BLaER1 treated with 17β-estradiol and CSF1 and Interleukin-3, amounts not matched to agents 10 nM and 100 nM (cell line): ENCODE results near the gene C15orf39.
"Not testable (repeated sequence)": the region's sequence is repeated elsewhere in the genome, so short reads cannot be mapped to it uniquely, and the experiment has no call there.

Experiments
- H3K27ac ChIP-seq, 11 experiments: shearing (Covaris generic); formaldehyde crosslinking; 2 replicates each; pipeline ENCODE4 v1.8.1; 2022
- H3K27me3 ChIP-seq, 11 experiments: shearing (Covaris generic); formaldehyde crosslinking; 2 replicates each; pipeline ENCODE4 v1.8.1; 2022
- H3K36me3 ChIP-seq, 11 experiments: shearing (Covaris generic); formaldehyde crosslinking; 2 replicates each; pipeline ENCODE4 v1.8.1; 2022
- H3K4me1 ChIP-seq, 10 experiments: shearing (Covaris generic); formaldehyde crosslinking; 2 replicates each; pipeline ENCODE4 v1.8.1; 2022
- H3K4me2 ChIP-seq, 11 experiments: shearing (Covaris generic); formaldehyde crosslinking; 2 replicates each; pipeline ENCODE4 v1.8.1; 2022
- H3K4me3 ChIP-seq, 10 experiments: shearing (Covaris generic); formaldehyde crosslinking; 2 replicates each; pipeline ENCODE4 v1.8.1; 2022
- H3K9ac ChIP-seq, 11 experiments: shearing (Covaris generic); formaldehyde crosslinking; 2 replicates each; pipeline ENCODE4 v1.8.1; 2022
- H3K9me3 ChIP-seq, 11 experiments: shearing (Covaris generic); formaldehyde crosslinking; replicated peaks in 1 of 11; 2 replicates each; pipeline ENCODE4 v1.8.1; 2022
- H4K20me1 ChIP-seq, 11 experiments: shearing (Covaris generic); formaldehyde crosslinking; 2 replicates each; pipeline ENCODE4 v1.8.1; 2022
- Cebpa-rat ChIP-seq, 11 experiments: shearing (Covaris generic); IDR thresholded peaks; 2 replicates each; pipeline ENCODE4 v1.8.1; 2022

Gene C15orf39

DNA sequence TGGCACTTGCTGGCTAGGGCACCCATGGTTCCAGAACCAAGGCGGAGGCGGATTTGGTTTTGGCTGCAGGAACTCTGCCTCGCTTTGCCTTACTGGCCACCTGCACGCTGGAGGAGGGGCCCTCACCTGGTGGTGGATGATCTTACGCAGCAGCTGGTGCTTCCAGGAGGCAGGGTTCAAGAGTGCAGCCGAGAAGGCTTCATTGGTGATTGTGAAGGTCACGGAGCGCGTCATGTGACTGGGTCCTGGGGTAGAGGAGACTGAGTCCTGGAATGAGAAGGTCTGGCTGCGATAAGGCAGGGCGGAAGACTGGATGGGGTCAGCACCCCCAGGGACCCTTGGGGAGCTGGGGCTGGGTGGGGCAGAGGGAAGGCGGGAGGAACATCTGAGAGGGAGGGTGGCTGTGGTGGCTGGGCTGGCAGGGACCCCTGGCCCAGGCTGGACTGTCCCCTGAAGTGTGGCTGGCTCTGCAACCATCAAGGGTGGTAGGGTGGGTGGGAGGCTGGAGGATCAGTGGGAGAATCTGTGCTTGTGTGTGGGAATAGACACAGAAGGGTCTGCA is 30.7 kb downstream of the C15orf39 start:
- Histone ChIP-seq H3K27ac (no peak overlapping the region), H3K9me3 (no peaks in the 10 kb centered on the region), H3K36me3 (no peaks in the 10 kb centered on the region), H4K20me1 (no peaks in the 10 kb centered on the region; a peak in 1 of 22 replicates), H3K27me3 (no peaks in the 10 kb centered on the region), H3K4me1 (peaks cover 17 to 31% (median 26%) of the 10 kb centered on the region in 10 experiments), H3K9ac (no peak overlapping the region), H3K4me2 (0 out of 22 replicates have a peak overlapping the region, but pooled peaks of 1 of the 11 experiments have one; percentile 2), H3K4me3 (no peak overlapping the region)
- no peak for TF ChIP-seq Cebpa-rat (IDR thresholded peaks at IDR 0.05)

DNA sequence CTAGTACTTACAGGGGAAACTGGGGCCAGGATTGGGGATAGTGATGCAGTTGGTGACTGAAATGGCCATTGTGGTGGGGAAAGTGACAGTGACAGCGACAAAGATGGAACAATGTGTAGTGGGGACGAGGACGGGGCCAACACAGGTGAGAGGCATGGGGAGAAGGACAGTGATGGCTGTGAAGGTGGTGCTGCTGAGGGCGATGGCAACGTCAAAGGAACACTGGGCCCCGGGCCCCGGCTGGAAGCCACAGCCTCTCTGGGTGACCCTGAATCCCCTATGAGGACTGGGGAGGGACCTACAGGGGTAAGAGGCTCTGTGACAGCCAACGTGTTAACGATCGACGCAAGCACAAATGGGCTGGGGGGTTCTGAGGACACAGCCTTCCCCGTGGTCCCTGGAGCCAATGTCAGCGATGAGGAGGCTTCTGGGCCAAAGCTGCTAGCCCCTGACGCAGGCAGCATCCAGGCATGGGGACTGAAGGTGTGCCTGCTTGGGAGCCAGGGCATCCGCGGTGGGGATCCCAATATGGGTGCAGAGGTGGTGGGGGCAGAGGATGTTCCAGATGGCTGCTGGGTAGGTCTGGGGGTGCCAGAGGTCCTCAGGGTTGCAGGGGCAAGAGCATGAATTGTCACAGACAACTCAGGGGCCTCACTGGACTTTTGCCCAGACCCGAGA is 31.3 kb downstream of the C15orf39 start:
- Histone ChIP-seq H3K27ac (no peak overlapping the region), H3K4me1 (peaks cover 17 to 31% (median 26%) of the 10 kb centered on the region in 10 experiments), H3K4me2 (no peak overlapping the region), H3K4me3 (no peak overlapping the region), H4K20me1 (no peaks in the 10 kb centered on the region; a peak in 1 of 22 replicates), H3K9ac (no peak overlapping the region), H3K9me3 (no peaks in the 10 kb centered on the region), H3K36me3 (no peaks in the 10 kb centered on the region), H3K27me3 (no peaks in the 10 kb centered on the region)
- TF ChIP-seq Cebpa-rat (IDR thresholded peaks at IDR 0.05) = no peak

DNA sequence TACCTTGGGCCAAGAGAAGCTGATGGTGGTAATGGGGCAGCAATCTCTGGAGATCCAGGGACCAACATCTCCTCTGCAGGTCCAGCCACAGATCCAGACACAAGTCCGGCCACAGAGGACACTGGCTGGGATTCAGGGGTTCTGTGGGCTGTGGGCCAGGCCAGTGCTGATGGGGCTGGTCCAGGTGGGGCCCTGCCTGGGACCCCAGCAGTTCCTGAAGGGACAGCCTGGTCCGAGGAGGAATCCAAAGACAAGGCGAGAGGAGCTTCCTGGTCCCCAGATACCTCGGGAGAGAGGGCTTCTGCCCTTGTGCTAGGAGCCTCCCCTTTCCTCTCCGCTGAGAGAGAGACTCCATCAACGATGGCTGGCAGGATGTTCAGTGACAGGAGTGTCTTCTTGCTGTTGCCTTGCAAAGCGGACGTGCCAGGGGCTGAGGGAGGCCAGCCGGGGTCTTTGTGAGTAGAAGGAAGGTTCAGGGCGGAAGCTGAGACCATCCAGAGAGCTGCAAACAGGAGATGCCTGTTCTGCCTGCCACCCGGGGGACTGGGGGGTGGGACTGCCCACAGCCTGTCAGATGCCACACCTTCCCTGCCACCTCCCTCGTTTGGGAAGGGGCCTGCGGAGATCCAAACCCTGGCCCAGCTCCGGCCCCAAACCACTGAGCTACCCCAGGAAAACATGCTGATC is 32.0 kb downstream of the C15orf39 start:
- Histone ChIP-seq H3K27ac (no peak overlapping the region), H3K36me3 (no peaks in the 10 kb centered on the region), H4K20me1 (no peaks in the 10 kb centered on the region; a peak in 1 of 22 replicates), H3K27me3 (no peaks in the 10 kb centered on the region), H3K4me3 (no peak overlapping the region), H3K4me2 (no peak overlapping the region), H3K9me3 (no peaks in the 10 kb centered on the region), H3K4me1 (peaks cover 17 to 31% (median 26%) of the 10 kb centered on the region in 10 experiments), H3K9ac (no peak overlapping the region)
- no peak for TF ChIP-seq Cebpa-rat (IDR thresholded peaks at IDR 0.05)

DNA sequence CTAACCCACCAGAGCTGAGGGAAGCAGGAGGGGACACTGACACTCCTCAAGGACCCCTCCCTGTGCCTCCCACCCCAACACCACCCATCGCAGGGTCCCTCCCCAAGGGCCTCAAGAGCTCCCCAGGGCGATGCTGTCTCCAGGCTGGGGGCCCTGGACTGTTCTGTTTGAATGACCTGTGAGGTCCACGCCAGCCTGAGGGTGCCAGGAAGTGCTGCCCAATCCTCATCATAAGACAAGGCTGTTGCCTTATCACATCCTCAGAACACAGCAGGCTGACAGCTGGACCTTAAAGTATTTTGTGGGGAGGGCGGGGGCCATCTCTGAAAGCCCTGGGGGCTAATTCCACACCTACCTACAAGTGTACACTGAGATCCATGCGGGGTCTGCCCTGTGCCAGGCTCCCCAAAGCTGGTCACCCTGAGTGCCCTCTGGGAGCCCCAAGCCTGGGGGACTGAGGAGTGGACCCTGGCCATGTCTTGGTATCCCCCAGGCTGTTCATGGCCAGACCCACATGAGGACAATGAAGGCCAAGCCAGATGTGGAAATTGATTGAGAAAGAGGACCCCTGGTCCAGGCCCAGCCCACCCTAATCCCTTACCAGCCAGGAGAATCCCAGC is 32.6 kb downstream of the C15orf39 start:
- Histone ChIP-seq H3K27ac (no peak overlapping the region), H4K20me1 (no peaks in the 10 kb centered on the region; a peak in 1 of 22 replicates), H3K9ac (no peak overlapping the region), H3K4me1 (peaks cover 17 to 29% (median 24%) of the 10 kb centered on the region in 10 experiments), H3K36me3 (no peaks in the 10 kb centered on the region), H3K27me3 (no peaks in the 10 kb centered on the region), H3K4me3 (no peak overlapping the region), H3K4me2 (no peak overlapping the region), H3K9me3 (no peaks in the 10 kb centered on the region)
- TF ChIP-seq Cebpa-rat (IDR thresholded peaks at IDR 0.05) = no peak

DNA sequence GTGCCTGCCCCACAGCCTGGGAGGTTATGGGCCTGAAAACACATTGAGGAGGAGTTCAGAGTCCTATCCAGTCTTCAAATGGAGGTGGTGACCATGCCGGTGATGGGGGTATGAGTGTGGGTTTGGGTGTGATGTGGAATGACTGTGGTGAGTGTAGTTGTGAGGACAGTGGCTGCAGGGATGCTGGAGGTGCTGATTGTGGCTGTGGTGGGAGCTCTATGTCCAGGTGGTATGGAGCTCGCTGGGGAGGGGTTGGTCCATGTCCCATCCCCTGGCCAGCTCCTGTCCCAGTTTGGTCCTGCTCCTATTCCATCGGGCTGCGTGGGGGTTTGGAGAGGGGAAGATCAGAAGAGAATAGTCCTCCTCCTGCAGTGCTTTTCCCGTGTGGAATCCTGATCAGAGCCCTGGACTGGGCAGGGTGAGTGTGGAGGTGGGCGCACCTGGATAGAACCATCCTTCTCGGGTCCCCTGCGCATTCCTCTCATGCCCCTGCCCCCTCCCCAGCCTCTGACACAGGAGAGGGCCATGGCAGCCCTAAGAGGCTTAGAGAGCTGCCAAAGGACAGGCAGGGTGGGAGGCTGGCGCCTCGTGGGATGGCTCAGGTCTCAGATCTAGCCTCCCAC is 33.5 kb downstream of the C15orf39 start:
- TF ChIP-seq Cebpa-rat (IDR thresholded peaks at IDR 0.05) = no peak
- no peak overlapping the region for H3K9ac ChIP-seq
- H4K20me1 ChIP-seq = no peaks in the 10 kb centered on the region; a peak in 1 of 22 replicates
- H3K4me3 ChIP-seq = no peak overlapping the region
- peaks cover 8 to 21% (median 15%) of the 10 kb centered on the region in 10 experiments for H3K4me1 ChIP-seq
- H3K27ac ChIP-seq = no peak overlapping the region
- no peak overlapping the region for H3K4me2 ChIP-seq
- H3K36me3 ChIP-seq = no peaks in the 10 kb centered on the region
- no peaks in the 10 kb centered on the region for H3K27me3 ChIP-seq
- H3K9me3 ChIP-seq = no peaks in the 10 kb centered on the region

DNA sequence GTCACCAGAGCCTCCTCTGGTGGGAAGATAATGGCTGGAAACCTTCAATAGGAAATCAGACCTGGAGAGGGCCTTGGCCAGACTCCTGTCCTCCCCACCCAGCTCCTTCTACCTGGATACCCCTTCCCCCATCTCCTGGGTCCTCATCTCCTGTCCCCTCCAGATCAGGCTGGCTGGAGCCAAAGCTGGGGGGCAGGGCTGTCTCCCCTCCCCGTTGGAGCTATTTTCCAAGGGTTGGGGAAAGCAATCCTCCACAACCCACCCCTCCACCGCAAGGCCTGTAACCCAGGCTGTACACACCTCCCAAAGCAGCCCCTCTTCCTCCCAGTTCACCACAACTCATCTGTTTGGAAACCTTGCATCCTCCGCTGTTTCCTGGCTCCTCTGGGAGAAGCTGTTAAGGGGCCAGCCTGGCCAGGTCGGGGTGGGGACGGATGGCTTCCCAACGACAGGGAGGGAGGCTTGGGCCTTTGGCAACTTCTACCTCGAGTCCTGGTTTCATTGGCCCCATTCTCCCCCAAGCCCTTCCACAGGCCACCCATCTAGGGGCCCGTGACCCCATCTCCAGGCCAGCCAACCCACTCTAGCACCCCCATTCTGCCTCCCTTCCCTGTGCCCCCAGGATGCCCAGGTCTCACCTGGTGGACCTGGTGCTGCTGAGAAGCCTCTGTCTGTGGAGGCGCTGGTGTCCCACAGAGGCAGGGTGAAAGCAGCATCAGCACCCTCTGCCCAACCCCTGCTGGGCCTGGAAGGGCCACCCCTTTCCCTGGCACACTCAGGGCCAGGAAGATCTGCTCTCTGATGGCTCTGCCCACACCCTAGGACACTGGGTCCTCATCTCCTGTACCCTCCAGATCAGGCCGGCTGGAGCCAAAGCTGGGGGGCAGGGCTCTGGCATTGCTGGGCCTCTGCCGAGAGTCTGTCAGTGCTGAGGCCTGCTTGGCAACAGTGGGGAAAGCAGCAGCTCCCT is 34.4 kb downstream of the C15orf39 start:
- Histone ChIP-seq H3K9me3 (no peaks in the 10 kb centered on the region), H4K20me1 (no peaks in the 10 kb centered on the region; a peak in 1 of 22 replicates), H3K4me2 (no peak overlapping the region), H3K27me3 (no peaks in the 10 kb centered on the region), H3K4me1 (peaks cover 0 to 12% (median 6%) of the 10 kb centered on the region in 10 experiments; a peak in 16 of 20 replicates), H3K4me3 (no peak overlapping the region), H3K27ac (no peak overlapping the region), H3K9ac (no peak overlapping the region), H3K36me3 (no peaks in the 10 kb centered on the region)
- no peak for TF ChIP-seq Cebpa-rat (IDR thresholded peaks at IDR 0.05)

DNA sequence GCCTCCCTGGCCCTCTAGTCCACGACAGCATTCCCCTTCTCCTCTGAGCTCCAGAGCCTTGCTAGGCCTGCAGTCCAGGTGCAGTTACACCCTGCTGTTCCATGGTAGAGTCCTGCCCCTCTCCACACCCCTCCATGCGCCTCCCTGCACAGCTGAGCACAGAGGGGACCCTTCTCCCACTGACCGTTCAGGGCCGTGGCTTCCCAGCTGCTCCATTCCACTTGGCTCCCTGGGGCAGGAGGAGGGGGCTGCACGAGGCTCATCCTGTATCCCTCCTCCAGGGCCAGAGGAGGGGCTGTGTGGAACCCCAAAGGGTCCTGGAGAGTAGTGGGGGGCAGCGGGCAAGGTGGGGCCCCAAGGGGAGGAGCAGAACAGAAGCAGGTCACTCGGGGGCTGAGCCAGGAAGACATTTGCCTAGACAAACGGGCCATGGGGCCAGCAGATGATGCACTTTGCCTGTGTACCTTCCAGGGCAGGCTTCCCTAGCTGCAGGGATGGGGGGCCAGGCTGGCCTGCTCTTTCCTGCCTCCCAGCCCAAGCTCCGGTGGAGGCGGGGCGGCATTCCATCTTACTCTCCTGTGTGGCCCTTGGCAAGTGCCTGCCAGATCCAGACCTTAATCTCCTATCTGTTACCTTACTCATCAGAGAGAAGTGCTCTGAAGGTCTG is 35.8 kb downstream of the C15orf39 start:
- TF ChIP-seq Cebpa-rat (IDR thresholded peaks at IDR 0.05) = no peak
- H3K27ac ChIP-seq = no peak overlapping the region

DNA sequence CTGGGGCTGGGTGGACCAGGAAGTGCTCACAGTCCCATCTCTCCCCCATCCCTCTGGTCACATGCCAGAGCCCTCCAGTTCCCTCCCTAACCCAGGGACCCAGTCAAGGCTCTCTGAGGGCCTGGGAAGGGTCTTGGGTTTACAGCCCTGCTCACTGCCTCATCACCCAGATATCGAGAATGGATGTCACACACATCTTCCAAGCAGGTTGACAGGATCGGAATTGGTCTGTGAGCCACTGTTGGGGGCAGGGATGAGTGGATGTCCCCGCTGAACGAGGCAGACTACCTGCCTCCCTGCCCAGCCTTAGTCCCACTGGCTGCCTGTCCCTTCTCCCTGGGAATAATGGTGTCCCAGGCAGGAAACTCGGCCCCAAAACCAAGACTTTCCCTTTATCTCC is 36.5 kb downstream of the C15orf39 start:
- no peaks in the 10 kb centered on the region for H3K36me3 ChIP-seq
- no peaks in the 10 kb centered on the region for H3K9me3 ChIP-seq
- no peak overlapping the region for H3K27ac ChIP-seq
- H3K4me2 ChIP-seq = no peak overlapping the region
- H3K4me1 ChIP-seq = no peaks in the 10 kb centered on the region
- H4K20me1 ChIP-seq = no peaks in the 10 kb centered on the region; a peak in 1 of 22 replicates
- no peak overlapping the region for H3K9ac ChIP-seq
- no peaks in the 10 kb centered on the region for H3K27me3 ChIP-seq
- TF ChIP-seq Cebpa-rat (IDR thresholded peaks at IDR 0.05) = no peak
- no peak overlapping the region for H3K4me3 ChIP-seq

More for the DNA sequence above, 35.8 kb downstream of the C15orf39 start:
- no peak overlapping the region for H3K4me3 ChIP-seq
- H3K4me2 ChIP-seq = no peak overlapping the region
- no peaks in the 10 kb centered on the region for H3K4me1 ChIP-seq
- no peaks in the 10 kb centered on the region for H3K36me3 ChIP-seq
- H3K9me3 ChIP-seq = no peaks in the 10 kb centered on the region
- no peaks in the 10 kb centered on the region; a peak in 1 of 22 replicates for H4K20me1 ChIP-seq
- no peaks in the 10 kb centered on the region for H3K27me3 ChIP-seq
- H3K9ac ChIP-seq = no peak overlapping the region

DNA sequence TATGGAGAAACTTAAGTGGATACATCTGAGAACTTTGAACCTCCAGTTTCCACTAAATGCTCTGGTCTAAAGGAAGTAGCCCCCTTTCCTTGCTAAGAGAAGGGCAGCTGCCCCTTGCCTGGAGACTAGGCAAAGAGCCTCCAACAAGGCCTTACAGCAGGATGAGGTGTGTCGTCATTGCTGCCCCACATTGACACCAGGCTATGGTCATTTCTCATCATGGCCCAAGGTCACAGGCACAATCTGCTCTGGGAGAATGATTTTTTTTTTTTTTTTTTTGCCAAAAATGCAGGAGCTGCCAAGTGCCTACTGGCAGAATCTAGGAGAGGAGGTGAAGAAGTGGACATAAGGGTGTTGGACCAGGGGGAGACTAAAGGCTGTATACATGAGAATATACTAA is 44.1 kb downstream of the C15orf39 start:
- H3K4me3 ChIP-seq, H3K9ac ChIP-seq, H3K36me3 ChIP-seq, H4K20me1 ChIP-seq, H3K9me3 ChIP-seq, H3K4me1 ChIP-seq, H3K27ac ChIP-seq, H3K27me3 ChIP-seq, H3K4me2 ChIP-seq: not testable (repeated sequence)

DNA sequence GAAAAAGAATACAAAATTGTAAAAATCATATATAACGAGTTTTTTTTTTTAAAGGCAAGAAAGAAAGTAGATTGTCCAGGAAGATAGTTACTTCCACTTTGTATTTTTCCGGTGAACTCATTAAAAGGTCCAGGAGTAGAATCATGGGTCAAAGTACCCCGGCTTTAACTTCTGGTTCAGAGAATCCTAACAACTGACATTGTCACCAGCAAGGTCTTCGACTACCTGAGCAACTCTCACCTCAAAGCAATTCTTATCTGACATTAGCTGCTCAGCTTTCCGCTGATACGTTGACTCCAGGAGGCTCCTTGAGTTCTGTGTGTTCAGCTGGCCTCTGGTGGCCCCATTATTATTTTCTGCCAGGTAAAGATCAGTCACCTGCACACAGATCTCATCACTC is 47.3 kb downstream of the C15orf39 start:
- H3K4me1 ChIP-seq = peaks cover 0 to 12% (median 7%) of the 10 kb centered on the region in 10 experiments; a peak in 10 of 20 replicates
- H4K20me1 ChIP-seq, H3K27ac ChIP-seq, H3K9ac ChIP-seq, H3K4me2 ChIP-seq, H3K36me3 ChIP-seq, H3K27me3 ChIP-seq, H3K4me3 ChIP-seq, H3K9me3 ChIP-seq: not testable (repeated sequence)
